Prostate gland (tissue), 2 donors: ENCODE data around the gene RAD51B.
"Not testable (repeated sequence)": the region's sequence is repeated elsewhere in the genome, so short reads cannot be mapped to it uniquely, and the experiment has no call there.

Source experiments
- POLR2A ChIP-seq: fragments of 450-650 bp; IDR thresholded peaks from one replicate; pipeline ENCODE4 v1.6.1; 2016; ENCODE audit warnings: antibody characterized with exemption, mild to moderate bottlenecking
- TF ChIP-seq, protein P1 (sequence below), 4 experiments: fragments of 200-600 bp in 2 of 4; fragments of 450-650 bp in 2 of 4; sonication (generic) in 2 of 4; IDR thresholded peaks; 1 replicate in 3 of 4; 2 replicates in 1 of 4; pipeline ENCODE4 v1.5.1; 2016 to 2019; ENCODE audit warnings: antibody characterized with exemption in 4 of 4, mild to moderate bottlenecking in 2 of 4, moderate library complexity in 2 of 4

- TF ChIP-seq POLR2A = not testable (repeated sequence)
- TF ChIP-seq, protein P1, sequence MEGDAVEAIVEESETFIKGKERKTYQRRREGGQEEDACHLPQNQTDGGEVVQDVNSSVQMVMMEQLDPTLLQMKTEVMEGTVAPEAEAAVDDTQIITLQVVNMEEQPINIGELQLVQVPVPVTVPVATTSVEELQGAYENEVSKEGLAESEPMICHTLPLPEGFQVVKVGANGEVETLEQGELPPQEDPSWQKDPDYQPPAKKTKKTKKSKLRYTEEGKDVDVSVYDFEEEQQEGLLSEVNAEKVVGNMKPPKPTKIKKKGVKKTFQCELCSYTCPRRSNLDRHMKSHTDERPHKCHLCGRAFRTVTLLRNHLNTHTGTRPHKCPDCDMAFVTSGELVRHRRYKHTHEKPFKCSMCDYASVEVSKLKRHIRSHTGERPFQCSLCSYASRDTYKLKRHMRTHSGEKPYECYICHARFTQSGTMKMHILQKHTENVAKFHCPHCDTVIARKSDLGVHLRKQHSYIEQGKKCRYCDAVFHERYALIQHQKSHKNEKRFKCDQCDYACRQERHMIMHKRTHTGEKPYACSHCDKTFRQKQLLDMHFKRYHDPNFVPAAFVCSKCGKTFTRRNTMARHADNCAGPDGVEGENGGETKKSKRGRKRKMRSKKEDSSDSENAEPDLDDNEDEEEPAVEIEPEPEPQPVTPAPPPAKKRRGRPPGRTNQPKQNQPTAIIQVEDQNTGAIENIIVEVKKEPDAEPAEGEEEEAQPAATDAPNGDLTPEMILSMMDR (IDR thresholded peaks at IDR 0.05) = not testable (repeated sequence)
These were observed 168.6 kb downstream of the RAD51B start for GRCh38 chr14:67988210-67988609.
